ENCODE measurements around the gene DLG5. TPM values are rescaled to one million over a fixed set of nuclear protein-coding genes. Genes with fewer than 3 reads are reported as not detected.

Gene DLG5
- total RNA-seq, 1 experiment from 2014 or later: 51.0 TPM

DNA sequence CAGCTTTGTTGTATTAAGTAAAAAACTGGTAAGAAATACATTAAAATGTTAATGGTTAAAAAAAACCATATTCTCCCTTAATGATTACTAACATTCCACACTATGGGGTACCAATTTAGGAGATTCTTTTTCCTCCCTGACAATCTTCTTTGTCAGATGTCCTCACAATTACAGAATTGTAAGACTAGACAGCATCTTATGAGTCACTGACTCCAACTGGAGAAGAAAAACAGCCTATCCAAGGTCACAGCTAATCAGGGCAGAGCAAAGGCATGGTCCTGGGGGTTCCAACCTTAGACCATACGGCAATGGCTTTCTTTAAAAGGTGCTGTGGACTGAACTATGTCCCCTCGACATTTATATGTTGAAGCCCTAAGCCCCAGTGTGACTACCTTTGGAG is 127.6 kb downstream of the DLG5 start:
- TF ChIP-seq, protein P1, sequence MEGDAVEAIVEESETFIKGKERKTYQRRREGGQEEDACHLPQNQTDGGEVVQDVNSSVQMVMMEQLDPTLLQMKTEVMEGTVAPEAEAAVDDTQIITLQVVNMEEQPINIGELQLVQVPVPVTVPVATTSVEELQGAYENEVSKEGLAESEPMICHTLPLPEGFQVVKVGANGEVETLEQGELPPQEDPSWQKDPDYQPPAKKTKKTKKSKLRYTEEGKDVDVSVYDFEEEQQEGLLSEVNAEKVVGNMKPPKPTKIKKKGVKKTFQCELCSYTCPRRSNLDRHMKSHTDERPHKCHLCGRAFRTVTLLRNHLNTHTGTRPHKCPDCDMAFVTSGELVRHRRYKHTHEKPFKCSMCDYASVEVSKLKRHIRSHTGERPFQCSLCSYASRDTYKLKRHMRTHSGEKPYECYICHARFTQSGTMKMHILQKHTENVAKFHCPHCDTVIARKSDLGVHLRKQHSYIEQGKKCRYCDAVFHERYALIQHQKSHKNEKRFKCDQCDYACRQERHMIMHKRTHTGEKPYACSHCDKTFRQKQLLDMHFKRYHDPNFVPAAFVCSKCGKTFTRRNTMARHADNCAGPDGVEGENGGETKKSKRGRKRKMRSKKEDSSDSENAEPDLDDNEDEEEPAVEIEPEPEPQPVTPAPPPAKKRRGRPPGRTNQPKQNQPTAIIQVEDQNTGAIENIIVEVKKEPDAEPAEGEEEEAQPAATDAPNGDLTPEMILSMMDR (IDR thresholded peaks at IDR 0.05; ENCODE audit: unreplicated experiment): no peak
- H3K4me1 Mint-ChIP-seq (ENCODE audit: low read depth, unreplicated experiment): no peaks in the 10 kb centered on the region
- no TSS peak for BruUV-seq (replicated peaks)
- no peaks in the 10 kb centered on the region for H3K27me3 Mint-ChIP-seq (ENCODE audit: unreplicated experiment)
- no peak for DNase-seq
- intact Hi-C loops (cut with micrococcal nuclease; ENCODE audit: unreplicated experiment): no loop called here
- CTCF ChIA-PET: no interaction called here
- H3K27ac Mint-ChIP-seq (ENCODE audit: unreplicated experiment): no peak overlapping the region
- H3K36me3 Mint-ChIP-seq (ENCODE audit: insufficient read depth, unreplicated experiment): peaks cover 5% of the 10 kb centered on the region
- H3K9me3 Mint-ChIP-seq (ENCODE audit: low read depth, unreplicated experiment): no peaks in the 10 kb centered on the region
- no peak overlapping the region for H3K4me3 Mint-ChIP-seq (ENCODE audit: low read depth, unreplicated experiment)

DNA sequence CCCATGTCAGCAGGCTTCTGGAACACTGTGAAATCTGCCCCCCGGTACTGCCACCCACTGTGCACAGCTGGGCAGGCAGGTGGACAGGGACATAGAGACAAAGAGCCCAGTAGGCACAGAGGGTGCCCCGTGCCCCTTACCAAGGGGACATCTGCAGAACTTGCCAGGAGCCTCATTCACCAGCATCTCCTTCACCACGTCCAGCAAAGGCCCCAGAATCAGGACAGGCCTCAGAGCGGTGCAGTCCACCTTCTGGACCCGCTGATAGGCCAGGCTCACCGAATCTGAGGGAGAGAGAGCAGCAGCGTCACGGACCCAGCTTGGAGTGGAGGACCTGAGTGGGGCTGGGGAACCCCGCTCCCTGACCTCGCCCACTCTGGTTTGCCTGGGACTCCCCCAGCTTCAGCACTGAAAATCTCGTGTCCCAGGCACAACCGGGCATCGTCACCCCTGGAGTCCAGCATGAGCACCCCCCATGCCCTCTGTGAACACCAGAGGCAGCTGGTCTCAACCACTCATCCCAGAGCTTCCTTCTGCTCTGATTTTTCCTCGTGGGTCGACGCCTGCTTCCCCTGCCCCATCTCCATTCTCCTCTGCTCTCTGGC is 130.1 kb downstream of the DLG5 start:
- TF ChIP-seq, protein P1 (IDR thresholded peaks at IDR 0.05; ENCODE audit: unreplicated experiment): no peak
- no peak overlapping the region for H3K4me3 Mint-ChIP-seq (ENCODE audit: low read depth, unreplicated experiment)
- H3K4me1 Mint-ChIP-seq (ENCODE audit: low read depth, unreplicated experiment): no peaks in the 10 kb centered on the region
- intact Hi-C loops (cut with micrococcal nuclease; ENCODE audit: unreplicated experiment): no loop called here
- no peaks in the 10 kb centered on the region for H3K36me3 Mint-ChIP-seq (ENCODE audit: insufficient read depth, unreplicated experiment)
- no peaks in the 10 kb centered on the region for H3K27me3 Mint-ChIP-seq (ENCODE audit: unreplicated experiment)
- DNase-seq: no peak
- no TSS peak for BruUV-seq (replicated peaks)
- CTCF ChIA-PET: no interaction called here
- H3K9me3 Mint-ChIP-seq (ENCODE audit: low read depth, unreplicated experiment): no peaks in the 10 kb centered on the region
- no peak overlapping the region for H3K27ac Mint-ChIP-seq (ENCODE audit: unreplicated experiment)

DNA sequence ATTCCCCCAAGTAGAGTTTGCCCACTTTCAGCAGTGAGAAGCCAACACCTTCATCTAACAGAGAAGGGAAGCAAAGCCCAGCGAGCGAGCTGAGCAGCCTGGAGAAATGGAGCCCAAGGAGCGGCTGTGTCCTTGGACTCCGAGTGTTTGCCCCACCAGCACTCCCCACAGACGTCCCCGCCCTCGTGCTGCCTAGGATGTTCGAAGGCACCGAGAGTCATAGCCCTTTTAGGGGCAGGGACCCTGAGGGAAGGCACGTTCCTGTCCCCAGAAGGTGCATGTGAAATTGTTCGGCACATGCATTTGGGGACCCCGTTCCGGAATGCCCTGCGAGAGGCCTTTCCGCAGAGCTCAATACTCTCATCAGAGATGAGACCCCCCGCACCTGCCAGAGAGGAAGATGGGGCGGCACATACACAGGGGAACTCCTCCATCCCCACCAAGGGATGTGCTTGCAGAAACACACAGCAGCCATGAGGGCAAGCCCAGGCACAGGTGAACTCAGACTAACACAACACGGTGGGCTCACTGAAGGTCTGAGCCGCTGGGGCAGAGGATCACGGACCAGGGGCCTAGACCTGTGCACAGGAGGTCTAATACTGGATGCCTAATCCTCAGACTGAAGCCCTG is 131.0 kb downstream of the DLG5 start:
- no TSS peak for BruUV-seq (replicated peaks)

DNA sequence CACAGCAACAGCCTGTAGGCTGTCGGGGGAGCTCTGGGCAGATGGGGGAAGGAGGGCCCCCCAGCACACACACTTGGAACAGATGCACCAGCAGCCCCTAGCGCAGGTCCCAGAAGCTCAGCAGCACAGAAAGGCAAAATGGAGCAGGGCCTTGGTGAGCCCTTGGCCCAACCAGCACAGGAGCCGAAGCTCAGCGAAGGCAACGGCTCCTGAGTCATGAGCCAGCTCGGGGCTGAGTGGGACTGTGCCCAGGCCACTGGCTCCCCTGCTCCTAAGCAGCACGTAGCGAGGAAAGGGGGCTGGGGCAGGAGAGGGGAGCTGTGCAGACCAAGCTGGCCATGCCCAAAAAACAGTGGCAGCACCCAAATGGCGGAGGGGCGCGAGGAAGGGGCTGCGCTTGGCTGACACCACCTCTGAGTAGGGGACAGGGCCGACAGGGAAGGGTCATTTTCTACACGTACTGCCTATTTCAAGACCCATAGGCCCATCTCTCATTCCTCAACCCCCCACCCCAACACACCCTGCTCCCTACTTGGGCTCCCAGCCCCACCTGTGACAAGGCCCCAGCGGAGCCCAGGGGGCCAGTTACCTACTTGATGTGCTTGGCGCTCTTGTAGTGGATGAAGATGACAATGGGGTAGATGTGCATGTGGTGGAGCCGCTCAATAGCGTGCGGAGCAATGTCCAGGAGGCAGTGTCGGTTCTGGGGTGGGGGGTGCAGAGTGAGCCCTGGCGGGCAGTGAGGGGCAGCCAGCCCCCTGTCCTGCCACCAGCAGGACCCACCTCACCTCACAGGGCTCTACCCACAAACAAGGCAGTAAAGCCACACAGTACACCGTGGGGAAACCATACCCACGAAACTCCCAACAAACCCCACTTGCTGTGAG is 132.1 kb downstream of the DLG5 start:
- intact Hi-C loops (cut with micrococcal nuclease; ENCODE audit: unreplicated experiment): no loop called here
- no peaks in the 10 kb centered on the region for H3K4me1 Mint-ChIP-seq (ENCODE audit: low read depth, unreplicated experiment)
- BruUV-seq (replicated peaks): no TSS peak
- TF ChIP-seq, protein P1 (IDR thresholded peaks at IDR 0.05; ENCODE audit: unreplicated experiment): no peak
- H3K4me3 Mint-ChIP-seq (ENCODE audit: low read depth, unreplicated experiment): no peak overlapping the region
- DNase-seq: no peak
- H3K27me3 Mint-ChIP-seq (ENCODE audit: unreplicated experiment): no peaks in the 10 kb centered on the region
- H3K9me3 Mint-ChIP-seq (ENCODE audit: low read depth, unreplicated experiment): no peaks in the 10 kb centered on the region
- H3K36me3 Mint-ChIP-seq (ENCODE audit: insufficient read depth, unreplicated experiment): no peaks in the 10 kb centered on the region
- H3K27ac Mint-ChIP-seq (ENCODE audit: unreplicated experiment): no peak overlapping the region
- CTCF ChIA-PET: no interaction called here

More for the DNA sequence above, 131.0 kb downstream of the DLG5 start:
- Mint-ChIP-seq H3K4me3 (ENCODE audit: low read depth, unreplicated experiment) (no peak overlapping the region), H3K27ac (ENCODE audit: unreplicated experiment) (no peak overlapping the region), H3K27me3 (ENCODE audit: unreplicated experiment) (no peaks in the 10 kb centered on the region), H3K9me3 (ENCODE audit: low read depth, unreplicated experiment) (no peaks in the 10 kb centered on the region), H3K36me3 (ENCODE audit: insufficient read depth, unreplicated experiment) (no peaks in the 10 kb centered on the region), H3K4me1 (ENCODE audit: low read depth, unreplicated experiment) (no peaks in the 10 kb centered on the region)
- CTCF ChIA-PET: no interaction called here
- DNase-seq: no peak
- TF ChIP-seq, protein P1 (IDR thresholded peaks at IDR 0.05; ENCODE audit: unreplicated experiment): no peak
- intact Hi-C loops (cut with micrococcal nuclease; ENCODE audit: unreplicated experiment): no loop called here

All from Calu3 (cell line).